HT1080 (cell line): ENCODE data around the gene HDAC9. TPM values are rescaled to one million over a fixed set of nuclear protein-coding genes. Genes with fewer than 3 reads are reported as not detected.

Source experiments
- DNase-seq: peaks from one replicate; pipeline ENCODE4 v3.0.0-alpha.2; 2015; ENCODE audit warnings: low read depth
- total RNA-seq: library from RNA; depleted of rRNA; stranded (reverse); fragments of >200 nt; shearing (Covaris generic); gene quantifications from 2 replicates; pipeline ENCODE4 v1.2.3, GENCODE V29; 2014

Gene HDAC9
- total RNA-seq, 1 experiment from 2014 or later, result 9.6 TPM

- DNase-seq, result no peak
Measured at GRCh38 chr7:18552943-18553604, 57.5 kb downstream of the HDAC9 start.

DNA sequence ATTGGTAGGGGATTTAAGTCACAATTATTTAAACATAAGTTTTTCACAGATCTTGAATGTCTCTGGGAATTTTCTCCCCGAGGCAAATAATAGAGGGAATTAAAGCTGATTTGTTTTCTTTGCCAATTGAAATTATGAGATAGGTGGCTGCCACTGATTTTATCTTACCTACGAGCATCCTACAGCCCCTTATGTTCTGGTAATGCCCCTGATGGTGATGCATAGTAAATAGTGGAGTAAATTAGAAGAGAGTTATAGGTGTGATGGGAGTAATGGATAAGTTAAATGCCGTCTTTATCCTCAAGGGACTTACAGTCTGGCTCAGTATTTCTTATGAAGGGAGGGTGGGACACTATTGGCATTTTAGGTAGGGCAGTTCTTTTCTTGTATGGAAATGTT, 58.1 kb downstream of the HDAC9 start:
- DNase-seq, result no peak

DNA sequence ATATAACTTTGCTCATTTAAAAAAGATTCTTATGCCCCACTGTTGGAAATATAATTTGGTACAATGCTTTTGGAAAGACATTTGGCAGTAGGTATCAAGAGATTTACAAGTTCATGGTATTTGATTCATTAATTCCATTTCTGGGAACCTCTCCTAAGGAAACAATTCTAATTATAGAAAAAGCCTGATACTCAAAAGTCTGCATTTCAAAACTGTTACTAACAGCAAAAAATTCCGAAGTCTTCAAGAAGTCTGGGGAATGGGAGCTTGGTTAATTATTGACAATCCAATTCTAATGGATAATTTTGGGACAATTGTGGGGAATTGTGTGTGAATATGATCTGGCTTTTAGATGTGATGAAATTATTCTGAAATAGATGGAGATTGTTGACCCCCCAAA, 59.6 kb downstream of the HDAC9 start:
- DNase-seq, result no peak

DNA sequence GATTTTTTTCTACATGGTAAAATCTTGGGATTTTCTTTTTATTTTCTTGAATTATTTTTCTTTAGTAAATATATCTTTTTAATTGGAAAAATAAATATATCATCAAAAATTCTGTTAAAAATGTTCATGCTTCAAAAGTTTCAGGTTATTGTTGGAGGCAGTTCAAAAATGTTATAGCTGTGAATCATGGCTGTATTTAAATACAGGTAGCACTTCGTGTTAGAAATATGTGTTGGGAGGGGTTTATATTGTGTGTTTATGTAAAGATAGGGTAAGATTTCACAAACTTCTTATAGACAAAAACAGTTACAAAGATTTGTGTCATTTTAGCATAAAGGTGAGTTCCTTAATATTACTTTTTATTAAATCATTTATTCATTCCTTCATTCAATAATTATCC, 60.4 kb downstream of the HDAC9 start:
- no peak for DNase-seq

DNA sequence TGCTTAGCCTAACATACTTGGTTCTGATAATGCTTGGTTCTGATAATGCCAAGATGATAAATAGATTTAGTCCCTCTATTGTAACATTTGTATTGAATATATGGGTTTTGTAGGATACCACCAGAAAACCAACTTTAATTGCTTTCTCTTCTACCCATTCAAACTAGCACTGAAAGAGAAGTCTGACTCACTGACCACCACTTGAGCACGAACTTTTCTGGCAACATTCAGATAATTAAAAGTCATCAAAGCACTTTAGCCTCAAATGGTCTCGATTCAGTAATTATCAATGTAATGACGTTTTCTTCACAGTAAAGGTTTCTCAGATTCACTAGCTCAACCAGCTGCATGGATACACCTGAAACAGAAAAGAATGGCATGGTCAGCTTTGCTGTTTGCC, 63.0 kb downstream of the HDAC9 start:
- peak; percentile 13 for DNase-seq

DNA sequence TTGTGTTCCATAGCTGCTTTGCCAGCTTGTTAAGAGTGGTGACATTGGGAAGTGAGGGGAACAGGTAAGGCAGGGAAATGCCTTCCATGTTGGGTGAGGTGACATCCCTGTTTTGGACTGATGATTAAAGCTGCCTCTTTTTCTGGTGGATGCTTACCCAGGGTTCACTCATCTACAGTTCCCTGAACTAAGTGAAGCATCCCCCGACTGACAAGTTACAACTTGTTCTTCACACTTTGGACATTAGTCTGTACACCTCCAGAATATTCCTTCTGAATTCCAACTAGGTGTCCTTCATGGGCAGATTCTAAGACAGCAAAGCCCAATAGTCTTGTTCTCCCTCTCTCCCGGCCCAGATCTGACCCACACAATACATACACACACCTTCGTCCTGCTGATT, 63.4 kb downstream of the HDAC9 start:
- no peak for DNase-seq

DNA sequence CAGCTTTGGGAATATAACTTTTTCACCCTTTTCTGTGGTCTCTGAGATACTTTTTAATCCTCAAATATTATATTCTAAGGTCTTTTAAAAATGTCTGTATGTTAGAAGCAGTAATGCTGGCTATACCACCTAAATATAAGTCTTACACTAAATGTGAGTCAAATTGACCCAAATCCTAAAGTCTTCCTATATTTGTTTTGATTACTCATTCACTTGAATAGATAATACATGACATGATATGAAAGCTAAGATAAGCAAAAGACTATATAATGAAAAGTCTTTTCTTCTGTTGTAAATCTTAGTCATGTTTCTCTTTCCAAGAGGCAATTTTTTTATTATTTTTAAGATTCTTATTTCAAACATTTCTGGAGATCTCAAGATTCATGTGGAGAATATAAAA, 64.2 kb downstream of the HDAC9 start:
- no peak for DNase-seq

DNA sequence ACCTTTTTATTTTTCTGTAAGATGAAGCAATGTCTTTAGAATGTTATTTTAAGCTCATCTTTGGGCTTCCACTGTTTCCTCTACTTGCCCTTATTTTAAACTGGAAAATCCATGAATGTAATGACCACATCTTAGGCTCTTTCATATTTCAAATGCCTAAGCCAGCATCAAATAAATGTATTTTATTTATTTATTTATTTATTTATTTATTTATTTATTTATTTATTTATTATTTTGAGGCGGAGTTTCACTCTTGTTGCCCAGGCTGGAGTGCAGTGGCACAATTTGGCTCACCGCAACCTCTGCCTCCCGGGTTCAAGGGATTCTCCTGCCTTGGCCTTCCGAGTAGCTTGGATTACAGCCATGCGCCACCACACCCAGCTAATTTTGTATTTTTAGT, 69.2 kb downstream of the HDAC9 start:
- no peak for DNase-seq

DNA sequence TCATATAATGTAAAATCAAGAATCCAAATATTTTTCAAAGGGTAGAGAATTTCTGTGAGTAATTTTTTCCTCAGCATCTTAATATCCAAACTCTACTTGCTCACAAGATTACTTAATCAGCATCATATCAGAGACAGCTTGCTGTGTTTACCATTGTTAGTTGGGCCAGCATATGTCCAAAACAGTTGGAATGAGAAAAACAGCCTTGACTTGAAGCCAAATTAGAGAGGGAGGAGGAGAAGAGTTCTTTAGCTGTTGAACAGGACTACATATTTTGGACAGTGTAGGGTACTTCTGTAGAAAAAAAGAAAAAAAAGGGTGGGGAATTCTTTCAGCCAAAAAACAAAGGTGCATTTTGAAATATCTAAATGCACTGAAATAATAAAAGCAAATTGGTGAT, 69.8 kb downstream of the HDAC9 start:
- DNase-seq, result no peak

DNA sequence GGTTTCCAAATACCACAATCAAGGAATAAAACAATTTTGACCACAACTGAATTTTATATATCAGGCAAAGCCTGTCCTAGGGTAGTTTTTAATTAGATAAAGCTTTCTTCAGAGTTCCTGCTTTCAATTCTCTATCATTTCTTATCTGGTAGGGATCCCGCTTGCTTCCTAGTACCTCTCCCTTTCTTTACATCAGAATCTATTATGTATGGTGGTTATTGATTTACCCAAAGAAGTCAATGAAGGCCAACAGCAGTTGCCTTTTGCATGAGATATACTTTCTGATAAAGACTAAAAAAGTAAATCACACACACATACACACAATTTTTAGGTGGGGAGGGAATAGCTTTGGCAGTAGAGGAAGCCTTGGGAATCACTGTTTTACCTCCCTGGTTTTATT, 70.7 kb downstream of the HDAC9 start:
- no peak for DNase-seq

DNA sequence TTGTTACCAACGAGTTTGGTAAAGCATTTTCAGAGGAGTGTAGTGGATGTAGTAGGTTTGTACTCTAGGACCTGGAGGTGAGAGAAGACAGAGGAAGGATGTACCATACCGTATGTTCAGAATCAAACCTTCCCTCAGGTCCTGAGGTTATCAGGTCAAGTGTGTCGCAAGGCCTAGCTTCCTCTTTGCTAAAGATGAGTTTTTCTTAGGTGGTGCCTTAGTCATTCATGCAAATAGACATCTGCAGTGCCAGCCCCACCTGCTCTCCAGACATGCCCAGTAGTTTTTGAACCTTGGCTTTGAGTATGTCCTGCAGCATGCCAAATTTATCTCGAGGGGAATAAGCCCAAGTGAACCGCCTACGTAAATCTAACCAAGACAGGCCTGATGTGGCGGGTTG, 71.3 kb downstream of the HDAC9 start:
- DNase-seq, result no peak

- DNase-seq, result no peak
Measured at GRCh38 chr7:18570441-18570840, 74.9 kb downstream of the HDAC9 start.

GRCh38 chr7:18570890-18571478, 75.4 kb downstream of the HDAC9 start:
- peak; percentile 42 for DNase-seq

DNA sequence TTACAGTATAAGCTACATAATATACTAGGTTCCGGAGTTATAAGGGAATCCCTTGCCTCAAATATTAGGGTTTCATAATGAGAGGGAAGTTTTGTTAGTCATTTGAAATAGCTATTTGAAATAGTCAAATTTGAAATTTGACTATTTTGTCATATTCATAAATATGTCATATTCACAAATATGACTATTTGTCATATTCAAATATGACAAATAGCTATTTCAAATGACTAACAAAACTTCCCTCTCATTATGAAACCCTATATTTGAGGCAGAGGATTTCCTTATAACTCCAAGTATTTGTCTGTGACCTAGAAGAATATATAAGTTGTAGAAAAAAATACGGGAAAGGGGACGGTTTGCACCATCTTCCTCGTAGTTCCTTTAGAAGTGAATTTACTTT, 76.6 kb downstream of the HDAC9 start:
- DNase-seq, result no peak

GRCh38 chr7:18572885-18573284, 77.3 kb downstream of the HDAC9 start:
- DNase-seq, result no peak

GRCh38 chr7:18573410-18574234, 78.1 kb downstream of the HDAC9 start:
- no peak for DNase-seq

- no peak for DNase-seq
Measured at GRCh38 chr7:18574235-18574540, 78.6 kb downstream of the HDAC9 start.

GRCh38 chr7:18574676-18575075, 79.1 kb downstream of the HDAC9 start:
- no peak for DNase-seq

DNA sequence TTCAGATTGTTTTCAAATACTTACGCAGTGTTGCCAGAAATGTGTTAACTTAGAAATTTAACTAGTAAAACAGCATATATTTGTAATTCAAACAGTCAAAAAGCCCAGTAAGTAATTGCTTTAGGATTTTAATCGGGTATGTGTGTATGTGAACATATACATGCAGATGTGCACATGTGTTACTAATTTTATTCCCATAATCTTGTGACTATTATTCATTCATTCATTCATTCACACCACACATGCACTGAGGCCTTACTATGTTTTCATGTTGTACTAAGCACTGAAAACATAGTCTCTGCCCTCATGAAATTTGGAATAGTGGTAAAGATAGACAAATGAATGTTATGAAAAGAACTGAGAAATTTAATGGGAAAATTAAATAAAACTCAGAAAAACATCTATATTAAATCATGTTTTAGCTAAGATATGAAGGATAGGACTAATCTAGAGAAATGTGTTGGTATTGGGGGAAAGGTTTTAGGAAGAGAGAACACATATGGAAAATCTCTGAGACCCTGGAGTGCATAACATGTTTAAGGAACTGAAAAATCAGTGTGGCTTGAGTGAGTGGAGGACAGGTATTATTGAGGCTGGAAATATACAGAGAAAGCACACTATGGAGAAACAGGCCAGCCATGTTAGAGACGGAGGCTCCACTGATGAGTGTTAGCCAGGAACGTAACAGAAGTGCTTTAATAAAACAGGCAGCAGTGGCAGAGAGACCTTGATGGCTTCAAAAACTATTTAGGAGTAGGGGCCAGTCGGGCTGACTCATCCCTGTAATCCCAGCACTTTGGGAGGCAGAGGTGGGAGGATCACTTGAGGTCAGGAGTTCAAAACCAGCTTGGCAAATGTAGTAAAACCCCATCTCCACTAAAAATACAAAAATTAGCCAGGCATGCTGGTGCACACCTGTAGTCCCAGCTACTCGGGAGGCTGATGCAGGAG, 80.3 kb downstream of the HDAC9 start:
- DNase-seq, result peak; percentile 7

DNA sequence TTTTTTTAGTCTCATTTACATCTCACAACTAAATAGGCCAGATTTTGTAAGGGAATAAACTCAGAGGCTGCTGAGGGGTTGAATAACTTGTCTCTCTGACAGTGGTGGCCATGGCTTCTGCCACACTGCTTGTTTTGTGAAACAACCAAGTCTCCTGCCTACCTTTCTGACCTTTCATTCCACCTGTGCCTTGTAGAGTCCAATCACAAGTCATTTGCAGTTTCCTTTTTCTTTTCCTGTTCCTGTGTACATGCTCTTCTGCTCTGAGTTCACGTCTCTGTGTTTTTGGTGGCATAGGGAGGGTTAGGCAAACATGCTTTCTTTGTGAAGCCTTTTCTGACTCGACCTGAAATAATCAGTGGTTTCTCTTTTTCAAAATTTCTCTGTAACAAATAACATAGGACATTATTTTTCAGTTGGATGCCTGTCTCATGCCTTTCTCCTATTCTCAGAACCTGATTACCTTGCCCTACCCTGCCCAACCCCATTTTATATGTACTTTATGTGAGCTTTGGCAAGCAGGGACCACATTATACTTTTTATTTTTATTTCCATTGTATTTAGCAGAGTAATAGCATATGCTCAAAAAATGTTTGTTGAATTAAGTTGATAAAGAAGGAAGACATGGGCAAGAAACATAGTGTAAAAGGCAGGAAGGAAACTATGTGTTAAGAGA, 81.7 kb downstream of the HDAC9 start:
- DNase-seq, result no peak

- no peak for DNase-seq
Measured at GRCh38 chr7:18579698-18580097, 84.1 kb downstream of the HDAC9 start.
